ENCODE measurements around the gene SNRPA. TPM values are rescaled to one million over a fixed set of nuclear protein-coding genes. Genes with fewer than 3 reads are reported as not detected.

The SNRPA gene
- total and polyA plus RNA-seq, 2 experiments from 2014 or later: 25.1 to 86.9 TPM

GRCh38 chr19:40703029-40703755 is 47.8 kb upstream of the SNRPA start:
- Histone ChIP-seq H3K27ac (no peak overlapping the region), H3K4me2 (no peak overlapping the region), H2AFZ (no peak overlapping the region), H3K4me3 (no peak overlapping the region), H4K20me1 (ENCODE audit: insufficient read depth, poor library complexity, severe bottlenecking) (no peaks in the 10 kb centered on the region), H3K9me3 (ENCODE audit: low read depth) (no peaks in the 10 kb centered on the region), H3K27me3 (no peaks in the 10 kb centered on the region), H3K9me2 (replicated peaks; ENCODE audit: insufficient read depth) (no peaks in the 10 kb centered on the region), H3K79me2 (no peaks in the 10 kb centered on the region), H3K4me1 (ENCODE audit: insufficient read depth) (no peaks in the 10 kb centered on the region), H3K36me3 (replicated peaks; ENCODE audit: insufficient read depth, low read depth) (no peaks in the 10 kb centered on the region)
- WGBS (ENCODE audit: low lambda C conversion rate, missing lambda C conversion rate): 91% methylated on average over 24 of the region's 24 CpGs
- TF ChIP-seq EZH2 (IDR thresholded peaks at IDR 0.05; ENCODE audit: borderline replicate concordance) (no peak), CTCF (IDR thresholded peaks at IDR 0.05; ENCODE audit: poor library complexity) (no peak), EZH2phosphoT487 (IDR thresholded peaks at IDR 0.05; ENCODE audit: low read depth, severe bottlenecking, unreplicated experiment) (no peak)
- DNase-seq (ENCODE audit: low spot score): no peak

GRCh38 chr19:40704491-40705361 is 46.3 kb upstream of the SNRPA start:
- H3K9me3 ChIP-seq (ENCODE audit: low read depth): no peaks in the 10 kb centered on the region
- H3K4me3 ChIP-seq: no peak overlapping the region
- H3K9me2 ChIP-seq (replicated peaks; ENCODE audit: insufficient read depth): no peaks in the 10 kb centered on the region
- H3K79me2 ChIP-seq: no peaks in the 10 kb centered on the region
- TF ChIP-seq EZH2 (IDR thresholded peaks at IDR 0.05; ENCODE audit: borderline replicate concordance): no peak
- TF ChIP-seq CTCF (IDR thresholded peaks at IDR 0.05; ENCODE audit: poor library complexity): no peak
- no peak for TF ChIP-seq EZH2phosphoT487 (IDR thresholded peaks at IDR 0.05; ENCODE audit: low read depth, severe bottlenecking, unreplicated experiment)
- H3K4me1 ChIP-seq (ENCODE audit: insufficient read depth): no peaks in the 10 kb centered on the region
- WGBS (ENCODE audit: low lambda C conversion rate, missing lambda C conversion rate): 97% methylated on average over 17 of the region's 18 CpGs
- no peaks in the 10 kb centered on the region for H3K36me3 ChIP-seq (replicated peaks; ENCODE audit: insufficient read depth, low read depth)
- no peaks in the 10 kb centered on the region for H3K27me3 ChIP-seq
- H3K27ac ChIP-seq: no peak overlapping the region
- no peak for DNase-seq (ENCODE audit: low spot score)
- no peak overlapping the region for H3K4me2 ChIP-seq
- H4K20me1 ChIP-seq (ENCODE audit: insufficient read depth, poor library complexity, severe bottlenecking): no peaks in the 10 kb centered on the region
- no peak overlapping the region for H2AFZ ChIP-seq

GRCh38 chr19:40705362-40705651 is 45.7 kb upstream of the SNRPA start:
- TF ChIP-seq CTCF (IDR thresholded peaks at IDR 0.05; ENCODE audit: poor library complexity) (no peak), EZH2 (IDR thresholded peaks at IDR 0.05; ENCODE audit: borderline replicate concordance) (no peak), EZH2phosphoT487 (IDR thresholded peaks at IDR 0.05; ENCODE audit: low read depth, severe bottlenecking, unreplicated experiment) (no peak)
- Histone ChIP-seq H3K4me2 (no peak overlapping the region), H3K4me1 (ENCODE audit: insufficient read depth) (no peaks in the 10 kb centered on the region), H2AFZ (no peak overlapping the region), H3K79me2 (no peaks in the 10 kb centered on the region), H3K9me3 (ENCODE audit: low read depth) (no peaks in the 10 kb centered on the region), H4K20me1 (ENCODE audit: insufficient read depth, poor library complexity, severe bottlenecking) (no peaks in the 10 kb centered on the region), H3K27me3 (no peaks in the 10 kb centered on the region), H3K9me2 (replicated peaks; ENCODE audit: insufficient read depth) (no peaks in the 10 kb centered on the region), H3K36me3 (replicated peaks; ENCODE audit: insufficient read depth, low read depth) (no peaks in the 10 kb centered on the region), H3K27ac (no peak overlapping the region), H3K4me3 (no peak overlapping the region)
- 91% methylated on average over 9 of the region's 9 CpGs for WGBS (ENCODE audit: low lambda C conversion rate, missing lambda C conversion rate)
- no peak for DNase-seq (ENCODE audit: low spot score)
